GM19452 (cell line): ENCODE data around the gene DIAPH3.

Experiments used
- ATAC-seq: cut with Tn5 transposase; IDR thresholded peaks from one replicate; pipeline ENCODE4 v1.9.1; 2021; ENCODE audit not compliant: unreplicated experiment

DIAPH3 gene

DNA sequence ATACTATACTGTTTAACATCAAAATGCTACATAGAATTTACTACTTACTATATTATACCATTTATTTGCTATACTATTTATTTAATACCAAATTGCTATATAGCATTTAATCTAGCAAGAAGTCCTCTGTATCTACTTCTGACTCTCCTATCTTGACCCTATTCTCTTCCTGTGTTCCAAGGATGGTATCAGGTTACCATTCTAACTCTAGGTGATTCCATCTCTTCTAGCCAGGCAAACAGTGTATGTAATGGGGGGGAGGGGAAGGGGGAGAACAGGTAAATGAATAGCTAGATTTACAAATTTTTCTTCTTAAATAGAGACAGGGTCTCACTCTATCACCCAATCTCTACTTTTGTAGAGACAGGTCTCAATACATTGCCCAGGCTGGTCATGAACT, 200.3 kb downstream of the DIAPH3 start:
- ATAC-seq: no peak

DNA sequence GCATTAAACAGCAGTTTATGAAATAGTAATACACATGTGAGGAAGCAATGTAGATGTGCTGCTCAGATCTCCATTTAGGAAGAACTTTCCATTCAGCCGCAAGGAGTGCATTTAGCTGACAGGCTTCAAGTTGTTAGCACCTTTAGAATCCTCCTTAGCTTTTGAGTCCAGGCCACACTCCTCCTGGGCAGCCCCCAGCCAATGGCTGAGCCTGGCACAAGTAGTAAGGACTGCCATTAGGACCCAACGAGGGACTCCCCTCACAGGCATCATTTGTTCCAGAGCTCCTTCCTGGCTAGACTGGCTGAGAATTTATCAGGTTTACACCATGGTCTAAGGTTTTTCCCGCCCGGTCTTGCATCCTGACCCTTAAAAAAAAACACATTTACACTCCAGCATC, 201.4 kb downstream of the DIAPH3 start:
- no peak for ATAC-seq

DNA sequence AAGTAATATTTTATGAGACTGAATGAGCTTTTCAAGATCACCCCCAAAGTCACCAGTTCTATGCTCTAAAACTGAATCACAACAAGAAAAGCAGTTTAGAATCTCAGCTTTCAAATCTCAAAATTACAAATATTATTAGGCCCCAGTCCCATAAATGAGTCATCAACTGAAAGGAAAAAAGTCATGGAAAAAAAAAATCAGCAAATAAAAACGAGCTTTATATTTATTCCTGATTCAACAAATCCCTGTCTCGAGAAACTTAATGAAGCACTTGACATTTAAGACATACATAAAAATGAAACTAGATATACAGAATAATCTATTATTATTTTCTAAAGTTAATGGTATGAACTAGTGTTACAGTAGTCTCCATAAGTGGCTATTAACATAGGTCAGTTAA, 203.0 kb downstream of the DIAPH3 start:
- ATAC-seq: no peak

DNA sequence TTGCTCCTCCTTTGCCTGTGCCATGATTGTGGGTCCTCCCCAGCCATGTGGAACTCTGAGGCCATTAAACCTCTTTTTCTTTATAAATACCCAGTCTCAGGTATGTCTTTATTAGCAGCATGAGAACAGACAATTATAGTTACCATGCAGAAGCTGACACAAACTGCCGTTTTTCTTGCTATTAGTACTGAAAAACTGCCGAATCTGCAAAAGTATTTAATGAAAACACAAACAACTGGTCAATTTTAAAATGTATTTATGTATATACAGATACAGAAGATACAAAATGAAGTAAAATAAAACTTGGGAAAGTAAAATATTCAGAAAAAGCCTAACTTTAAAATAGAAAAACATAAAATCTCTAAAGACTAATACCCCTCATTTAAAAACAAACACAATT, 206.3 kb downstream of the DIAPH3 start:
- no peak for ATAC-seq

DNA sequence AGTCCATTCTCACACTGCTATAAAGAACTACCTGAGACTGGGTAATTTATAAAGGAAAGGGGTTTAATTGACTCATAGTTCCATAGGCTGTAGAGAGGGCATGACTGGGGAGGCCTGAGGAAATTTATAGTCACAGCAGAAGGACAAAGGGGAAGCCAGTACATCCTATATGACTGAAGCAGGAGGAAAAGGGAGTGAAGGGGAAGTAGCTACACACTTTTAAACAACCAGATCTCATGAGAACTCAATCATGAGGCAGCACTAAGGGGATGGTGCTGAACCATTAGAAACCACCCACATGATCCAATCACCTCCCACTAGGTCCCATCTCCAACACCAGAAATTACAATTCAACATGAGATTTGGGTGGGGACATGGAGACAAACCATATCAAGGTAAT, 209.1 kb downstream of the DIAPH3 start:
- no peak for ATAC-seq

DNA sequence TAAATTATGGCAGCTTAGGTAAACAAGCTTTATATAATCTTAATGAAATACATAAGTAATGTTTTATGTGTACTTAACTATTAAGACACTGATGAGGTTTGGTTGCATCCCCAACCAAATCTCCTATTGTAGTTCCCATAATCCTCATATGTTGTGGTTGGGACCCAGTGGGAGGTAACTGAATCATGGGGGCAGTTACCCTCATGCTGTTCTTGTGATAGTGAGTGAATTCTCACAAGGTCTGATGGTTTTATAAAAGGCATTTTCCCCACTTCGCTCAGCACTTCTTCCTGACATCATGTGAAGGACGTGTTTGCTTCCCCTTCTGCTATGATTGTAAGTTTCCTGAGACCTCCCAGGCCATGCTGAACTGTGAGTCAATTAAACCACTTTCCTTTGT, 212.7 kb downstream of the DIAPH3 start:
- ATAC-seq: no peak

DNA sequence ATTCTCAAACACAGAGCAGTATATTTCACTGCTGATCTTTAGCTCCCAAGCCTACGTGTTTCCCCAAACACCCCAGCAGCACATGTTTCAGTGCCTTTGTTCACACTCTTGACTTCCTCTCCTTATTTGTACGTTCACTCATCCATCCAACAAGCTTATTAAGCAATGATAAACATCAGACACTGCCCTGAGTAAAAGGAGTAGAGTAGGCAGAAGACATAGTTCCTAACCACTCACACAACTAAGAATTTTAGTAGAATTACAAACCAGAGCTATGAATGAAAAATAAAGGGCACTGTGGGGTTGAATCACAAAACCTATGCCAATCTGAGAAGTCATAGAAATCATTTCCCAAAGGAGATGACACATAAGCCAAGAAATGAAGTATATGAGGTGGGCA, 213.5 kb downstream of the DIAPH3 start:
- ATAC-seq: no peak

DNA sequence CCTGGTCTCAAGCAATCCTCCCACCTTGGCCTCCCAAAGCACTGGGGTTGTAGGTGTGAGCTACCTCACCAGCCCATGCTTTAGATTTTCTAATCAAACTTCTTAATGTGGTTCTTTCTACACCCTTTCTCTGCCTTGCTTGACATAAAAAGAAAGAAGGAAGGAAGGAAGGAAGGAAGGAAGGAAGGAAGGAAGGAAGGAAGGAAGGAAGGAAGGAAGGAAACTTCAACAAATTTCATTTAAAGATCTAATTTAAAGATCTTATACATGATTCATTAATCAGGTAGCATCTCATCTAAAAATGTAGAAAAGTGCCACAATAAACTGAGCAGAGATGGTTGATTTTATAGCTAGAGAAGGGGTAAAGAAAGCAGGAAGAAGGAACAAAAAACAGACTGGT, 215.0 kb downstream of the DIAPH3 start:
- no peak for ATAC-seq

DNA sequence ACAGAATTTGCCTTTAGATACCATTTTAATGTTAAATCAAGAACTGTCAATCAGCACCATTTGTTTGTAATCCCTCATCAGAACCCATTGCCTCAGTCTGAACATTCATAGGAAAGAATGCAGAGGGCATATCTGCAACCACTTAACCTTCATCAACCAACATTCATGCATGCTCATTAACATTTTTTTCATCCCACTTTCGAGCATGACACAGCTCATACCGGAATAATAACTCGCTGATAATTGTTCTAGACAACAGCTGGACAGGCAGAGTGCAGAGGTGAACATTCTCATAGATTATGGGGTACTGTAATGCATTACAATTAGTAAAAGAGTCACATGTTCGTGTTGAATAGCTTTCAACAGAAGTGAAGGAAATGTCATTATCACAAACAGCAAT, 216.8 kb downstream of the DIAPH3 start:
- no peak for ATAC-seq

DNA sequence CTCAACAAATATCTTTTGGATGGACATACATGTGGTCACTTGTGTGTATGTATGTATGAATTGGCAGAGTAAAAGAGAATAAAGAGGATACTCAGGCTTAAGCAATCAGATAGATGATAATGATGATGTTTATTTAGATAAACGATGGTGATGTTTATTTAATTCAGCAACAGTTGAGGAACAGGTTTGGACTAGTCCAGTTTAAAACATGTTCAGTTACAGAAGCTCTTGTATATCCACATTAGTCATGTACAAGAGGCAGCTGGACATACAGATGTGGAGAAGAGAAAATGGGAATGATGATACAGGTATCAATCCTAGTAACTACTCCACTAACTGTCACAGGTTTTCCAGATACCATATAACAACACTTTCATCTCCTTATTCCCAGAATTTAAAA, 232.1 kb downstream of the DIAPH3 start:
- ATAC-seq: no peak

DNA sequence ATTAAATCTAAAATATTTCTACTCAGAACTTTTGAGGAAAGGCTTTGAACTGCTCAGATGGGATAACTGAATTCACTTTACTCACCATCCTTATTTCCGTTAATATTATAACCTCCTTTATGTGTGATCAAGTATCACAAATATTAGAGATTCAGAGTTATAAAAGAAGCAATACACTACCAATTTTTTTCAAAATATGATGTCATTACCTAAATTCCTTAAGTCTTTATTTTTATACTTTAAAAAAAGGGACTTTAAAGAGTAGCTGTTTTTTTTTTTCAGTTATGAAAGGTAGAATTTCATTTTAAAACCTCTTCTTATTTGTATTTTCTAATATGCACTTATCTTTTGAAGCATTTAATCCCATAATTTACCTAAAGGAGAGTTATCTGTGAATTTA, 239.5 kb downstream of the DIAPH3 start:
- ATAC-seq: no peak

DNA sequence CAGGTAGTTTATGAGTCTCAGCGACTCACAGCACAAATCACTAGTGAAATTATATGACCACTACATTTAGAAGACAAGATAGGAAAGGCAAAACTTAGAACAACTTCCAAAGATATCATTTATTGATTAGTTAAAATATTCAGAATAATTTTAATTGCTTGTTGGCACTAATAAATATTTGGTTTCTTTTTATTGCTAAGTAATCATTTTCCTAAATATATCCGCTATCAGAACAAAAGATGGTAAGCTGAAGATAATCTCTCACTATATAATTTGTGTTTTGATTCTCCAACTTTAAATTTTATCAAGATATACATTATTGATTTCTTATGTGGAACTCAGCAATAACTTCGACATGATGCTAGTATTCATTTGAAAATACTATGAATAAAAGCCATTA, 248.5 kb downstream of the DIAPH3 start:
- ATAC-seq: no peak

DNA sequence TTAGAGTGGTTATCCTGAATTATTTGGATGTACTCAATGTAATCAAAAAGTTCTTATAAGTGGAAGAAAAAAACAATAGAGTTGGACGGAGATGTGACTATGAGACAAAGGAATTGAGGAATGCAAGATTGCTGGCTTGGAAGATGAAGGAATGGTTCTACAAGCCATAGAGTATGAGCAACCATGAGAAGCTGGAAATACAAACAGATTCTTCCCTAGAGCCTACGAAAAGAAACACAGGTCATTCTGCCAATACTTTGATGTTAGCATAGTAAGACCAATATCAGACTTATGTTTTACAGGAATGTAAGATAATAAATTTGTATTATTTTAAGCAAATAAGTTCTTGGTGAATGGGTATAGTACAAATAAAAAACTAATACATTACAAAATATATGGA, 249.2 kb downstream of the DIAPH3 start:
- ATAC-seq: no peak

DNA sequence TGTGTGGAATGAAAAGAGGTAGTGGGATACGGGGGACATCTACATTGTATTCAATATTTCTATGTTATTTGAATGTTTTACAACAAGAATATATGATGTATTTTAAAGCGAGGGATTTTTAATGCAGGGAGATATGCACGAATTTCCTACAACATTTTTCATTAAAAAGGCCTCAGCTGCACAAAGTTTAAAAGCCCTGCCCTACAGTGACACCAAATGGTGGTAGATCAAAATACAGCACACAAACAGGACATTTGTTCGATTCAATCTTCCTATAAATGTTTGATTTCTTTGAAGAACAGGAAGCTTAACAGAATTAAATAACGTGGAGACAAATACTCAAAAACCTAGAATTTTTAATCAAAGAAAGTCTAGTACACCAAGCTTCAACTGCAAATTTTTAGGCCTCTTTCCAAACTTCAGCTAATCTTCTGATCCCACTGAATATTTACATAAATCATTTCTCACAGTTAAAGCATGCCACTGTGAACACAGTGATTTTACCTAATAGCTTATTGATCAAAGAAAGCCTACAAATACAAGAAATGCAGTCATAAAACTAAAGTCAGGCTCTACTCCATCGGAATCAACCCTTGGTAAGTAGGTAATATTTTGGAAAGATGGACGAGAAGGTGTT, 257.2 kb downstream of the DIAPH3 start:
- ATAC-seq: no peak

DNA sequence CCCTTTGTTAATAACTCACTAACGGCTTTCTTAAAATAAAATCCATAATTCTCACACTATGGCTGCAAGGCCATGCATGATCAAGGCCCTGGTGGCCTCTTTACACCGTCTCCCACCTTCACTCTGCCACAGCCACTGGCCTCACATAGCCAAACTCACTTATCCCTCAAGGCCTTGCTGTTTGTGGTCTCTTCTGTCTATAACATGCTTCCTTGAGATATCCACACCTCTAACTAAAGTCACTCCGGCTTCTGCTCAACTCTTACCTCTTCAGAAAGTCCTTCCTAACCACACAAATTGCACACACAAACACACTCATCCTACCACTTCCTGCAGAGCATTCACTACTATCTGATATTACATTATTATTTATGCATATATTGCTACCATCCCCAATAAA, 262.5 kb downstream of the DIAPH3 start:
- no peak for ATAC-seq

DNA sequence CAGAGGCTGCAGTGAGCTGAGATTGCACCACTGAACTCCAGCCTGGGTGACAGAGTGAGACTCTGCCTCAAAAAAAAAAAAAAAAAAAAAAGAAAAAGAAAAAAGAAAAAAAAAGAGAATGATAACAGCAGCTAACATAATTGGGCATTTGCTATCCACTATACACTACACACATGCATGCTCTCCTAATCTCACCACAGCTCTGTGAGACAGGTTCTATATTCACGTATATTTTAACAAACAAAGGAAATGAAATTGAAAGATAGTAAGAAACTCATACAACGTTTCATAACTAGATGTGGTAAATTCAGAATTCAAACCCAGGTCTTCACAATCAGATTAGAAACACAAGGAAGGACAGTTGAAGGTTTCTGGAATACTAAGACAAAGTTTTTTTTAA, 265.7 kb downstream of the DIAPH3 start:
- no peak for ATAC-seq

DNA sequence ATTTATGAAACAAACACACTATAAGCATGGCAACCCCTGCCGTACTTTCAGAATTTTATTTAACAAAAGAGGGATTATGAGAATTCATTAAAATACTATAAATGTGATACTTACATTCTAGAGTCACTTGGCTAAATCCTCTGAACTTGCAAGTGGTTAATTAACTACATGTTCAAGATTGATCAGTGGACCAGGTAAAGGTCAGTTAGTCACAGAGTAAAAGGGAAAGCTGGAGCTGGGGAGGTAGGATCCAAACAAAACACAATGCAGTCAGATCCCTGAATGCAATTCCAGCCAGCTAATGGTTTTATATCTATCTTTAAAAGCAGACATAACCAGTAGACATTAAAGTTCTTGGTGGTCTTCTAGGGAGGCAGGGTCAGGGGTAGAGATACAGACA, 270.5 kb downstream of the DIAPH3 start:
- no peak for ATAC-seq

DNA sequence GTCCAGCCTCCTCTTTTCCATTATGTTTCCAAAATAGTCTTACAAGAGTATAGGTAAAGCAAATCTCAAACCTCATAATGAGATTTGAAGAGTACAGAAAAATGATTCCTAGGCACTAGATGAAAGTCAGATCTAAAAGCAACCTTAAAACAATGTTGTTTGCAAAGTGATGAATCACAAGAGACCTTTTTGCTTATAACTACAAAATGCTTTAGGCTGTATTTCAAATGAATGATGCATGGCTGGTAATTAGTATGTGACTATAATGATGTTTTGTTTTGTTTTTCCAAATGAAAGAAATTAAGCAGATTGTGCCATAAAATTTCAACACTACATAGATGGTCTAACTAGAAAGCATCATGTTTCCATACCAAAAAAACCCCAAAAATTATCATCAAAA, 272.7 kb downstream of the DIAPH3 start:
- no peak for ATAC-seq

DNA sequence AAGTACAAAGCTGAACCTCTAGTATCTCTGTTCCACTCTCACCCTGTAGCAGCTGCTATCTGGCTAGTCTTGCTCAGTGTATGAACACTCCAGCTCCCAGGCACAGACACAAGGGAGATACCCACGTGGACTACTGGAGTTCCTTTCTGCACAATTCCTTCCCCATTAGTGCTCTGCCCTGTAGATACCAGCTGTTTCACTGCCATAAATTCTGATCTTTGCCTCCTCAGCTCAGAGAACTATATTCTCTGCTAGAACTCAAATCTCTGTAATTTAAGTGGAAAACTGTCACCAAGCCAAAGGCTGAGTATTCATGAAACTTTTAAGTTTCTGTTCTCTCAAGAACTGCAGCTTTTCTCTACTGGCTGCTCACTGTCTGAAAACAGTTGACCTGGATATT, 273.7 kb downstream of the DIAPH3 start:
- no peak for ATAC-seq

DNA sequence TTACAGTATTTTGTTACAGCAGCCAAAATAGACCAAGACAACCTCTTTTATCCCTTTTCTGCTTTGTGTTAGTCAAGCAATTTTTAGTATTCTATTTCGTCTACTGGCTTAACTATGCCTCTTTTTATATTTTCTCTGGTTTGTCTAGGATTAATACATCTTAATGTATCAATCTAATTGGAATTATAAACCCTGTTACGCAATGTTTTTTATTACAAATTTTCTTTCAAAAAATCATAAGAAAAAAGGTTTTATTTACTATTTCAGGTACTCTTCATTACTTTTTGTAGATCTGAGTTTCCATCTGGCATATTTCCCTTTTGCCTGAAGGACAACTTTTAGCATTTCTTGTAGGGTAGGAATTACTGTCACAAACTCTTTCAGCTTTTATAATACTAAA, 275.3 kb downstream of the DIAPH3 start:
- ATAC-seq: no peak

DNA sequence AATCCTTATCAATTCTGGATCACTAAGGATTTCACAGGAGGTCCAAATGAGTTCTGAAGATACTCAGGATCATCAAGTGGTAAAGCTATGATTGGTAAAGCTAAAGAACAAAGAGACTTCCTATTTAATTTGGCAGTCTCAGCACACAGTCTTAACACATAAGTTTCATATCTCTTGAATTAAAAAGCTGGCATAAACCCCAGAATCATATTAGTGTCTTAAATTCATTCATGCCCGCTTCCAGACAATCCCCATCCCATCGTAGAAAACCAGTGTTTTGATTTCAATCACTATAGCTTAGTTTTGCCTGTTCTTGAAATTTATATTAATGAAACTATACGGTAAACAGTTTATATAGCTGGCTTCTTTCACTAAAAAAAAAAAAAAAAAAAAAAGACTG, 278.7 kb downstream of the DIAPH3 start:
- no peak for ATAC-seq

DNA sequence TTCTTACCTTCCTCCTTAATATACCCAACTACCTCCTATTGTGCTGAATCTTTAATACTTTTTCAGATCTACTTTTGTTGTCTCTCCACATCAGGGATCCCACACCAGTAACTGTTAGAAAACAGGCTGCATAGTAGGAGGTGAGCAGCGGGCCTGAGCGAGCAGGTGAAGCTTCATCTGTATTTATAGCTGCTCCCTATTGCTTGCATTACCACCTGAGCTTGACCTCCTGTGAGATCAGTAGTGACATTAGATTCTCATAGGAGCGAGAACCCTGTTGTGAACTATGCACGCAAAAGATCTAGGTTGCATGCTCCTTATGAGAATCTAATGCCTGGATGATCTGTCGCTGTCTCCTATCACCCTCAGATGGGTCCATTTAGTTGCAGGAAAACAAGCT, 279.8 kb downstream of the DIAPH3 start:
- ATAC-seq: no peak

DNA sequence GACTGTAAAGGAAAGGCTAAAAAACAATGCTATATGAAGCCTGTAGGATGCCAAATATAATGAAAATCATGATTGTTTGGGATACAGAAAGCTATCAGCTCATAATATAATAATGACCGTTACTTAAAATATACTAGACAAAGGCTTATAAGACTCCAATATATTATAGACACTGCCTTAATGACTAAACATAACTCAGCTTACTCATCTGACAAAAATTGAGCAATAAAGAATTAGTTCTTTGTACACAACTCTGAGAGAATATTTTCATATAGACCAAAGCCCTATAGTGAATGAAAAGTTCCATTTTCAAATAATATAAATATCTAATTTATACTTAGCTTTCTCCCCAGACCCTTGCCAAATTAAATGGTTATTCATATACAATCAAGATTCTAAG, 283.3 kb downstream of the DIAPH3 start:
- no peak for ATAC-seq

DNA sequence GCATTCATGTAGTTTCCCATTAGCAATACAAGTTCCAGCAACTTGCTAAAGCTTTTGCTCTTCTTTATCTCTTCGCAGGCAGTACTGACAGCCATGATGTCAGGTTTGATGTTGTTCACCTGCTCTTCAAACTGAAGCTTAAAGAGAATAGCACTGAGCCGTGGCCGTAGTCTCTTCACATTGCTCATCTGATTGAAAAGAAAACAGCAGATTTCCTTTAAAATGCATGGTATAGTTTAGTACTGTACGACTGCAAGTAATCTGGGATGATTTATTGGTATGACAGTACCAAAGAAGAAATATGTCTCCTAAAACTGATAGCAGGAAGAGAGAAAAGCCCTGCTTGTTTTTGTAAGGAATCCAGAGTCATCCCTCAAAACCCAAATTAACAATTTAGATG, 284.4 kb downstream of the DIAPH3 start:
- ATAC-seq: no peak
